ENCODE data around the gene RNF215. TPM values are rescaled to one million over a fixed set of nuclear protein-coding genes. Genes with fewer than 3 reads are reported as not detected.
"Not testable (repeated sequence)": the region's sequence is repeated elsewhere in the genome, so short reads cannot be mapped to it uniquely, and the experiment has no call there.

Gene RNF215
- total RNA-seq, 2 donors from 2014 or later: 5.6 to 7.5 TPM

GRCh38 chr22:30402028-30402765 is 15.0 kb upstream of the RNF215 start:
- Histone ChIP-seq H3K36me3 (peaks cover 5% of the 10 kb centered on the region), H3K27me3 (no peaks in the 10 kb centered on the region), H3K27ac (no peak overlapping the region), H3K9me3 (no peaks in the 10 kb centered on the region), H3K4me3 (no peak overlapping the region), H3K4me1 (peaks cover 0 to 19% of the 10 kb centered on the region in 2 donors)
- no peak for DNase-seq (ENCODE audit: low spot score)
- no peak for TF ChIP-seq CTCF (IDR thresholded peaks at IDR 0.05)

GRCh38 chr22:30401024-30401423 is 13.8 kb upstream of the RNF215 start:
- H3K4me1 ChIP-seq: peaks cover 0 to 31% of the 10 kb centered on the region in 2 donors
- not testable (repeated sequence) for DNase-seq (ENCODE audit: low spot score); H3K4me3 ChIP-seq; H3K9me3 ChIP-seq; H3K27me3 ChIP-seq; H3K36me3 ChIP-seq; H3K27ac ChIP-seq

- H3K36me3 ChIP-seq: no peaks in the 10 kb centered on the region
- peaks cover 0 to 32% of the 10 kb centered on the region in 2 donors for H3K4me1 ChIP-seq
- H3K27me3 ChIP-seq: no peaks in the 10 kb centered on the region
- H3K4me3 ChIP-seq: no peak overlapping the region
- no peak for DNase-seq (ENCODE audit: low spot score)
- H3K9me3 ChIP-seq: no peaks in the 10 kb centered on the region
- no peak overlapping the region for H3K27ac ChIP-seq
- TF ChIP-seq CTCF (IDR thresholded peaks at IDR 0.05): no peak
These were observed 12.9 kb upstream of the RNF215 start for GRCh38 chr22:30400159-30400558.

GRCh38 chr22:30399718-30400117 is 12.5 kb upstream of the RNF215 start:
- H3K27me3 ChIP-seq: no peaks in the 10 kb centered on the region
- H3K9me3 ChIP-seq: no peaks in the 10 kb centered on the region
- H3K27ac ChIP-seq: no peak overlapping the region
- no peaks in the 10 kb centered on the region for H3K36me3 ChIP-seq
- peaks cover 0 to 32% of the 10 kb centered on the region in 2 donors for H3K4me1 ChIP-seq
- DNase-seq (ENCODE audit: low spot score): no peak
- H3K4me3 ChIP-seq: no peak overlapping the region
- TF ChIP-seq CTCF (IDR thresholded peaks at IDR 0.05): no peak

GRCh38 chr22:30398685-30399680 is 11.8 kb upstream of the RNF215 start:
- no peak overlapping the region for H3K4me3 ChIP-seq
- H3K27ac ChIP-seq: no peak overlapping the region
- no peaks in the 10 kb centered on the region for H3K36me3 ChIP-seq
- H3K27me3 ChIP-seq: no peaks in the 10 kb centered on the region
- no peak for DNase-seq (ENCODE audit: low spot score)
- H3K4me1 ChIP-seq: peaks cover 0 to 32% of the 10 kb centered on the region in 2 donors
- H3K9me3 ChIP-seq: no peaks in the 10 kb centered on the region
- TF ChIP-seq CTCF (IDR thresholded peaks at IDR 0.05): no peak
